NT2/D1 (cell line): Measurements from ENCODE around the gene SWT1.
"Not testable (repeated sequence)": the region's sequence is repeated elsewhere in the genome, so short reads cannot be mapped to it uniquely, and the experiment has no call there.

Experiments
- DNase-seq: peaks from one replicate; pipeline ENCODE4 v3.0.0-alpha.2; 2011; ENCODE audit warnings: low read depth, low spot score
- H3K27me3 ChIP-seq: 2 replicates; pipeline ENCODE4 v1.6.0; 2011; ENCODE audit warnings: mild to moderate bottlenecking; ENCODE audit not compliant: insufficient read length, insufficient read depth
- H3K36me3 ChIP-seq: 2 replicates; pipeline ENCODE4 v1.6.1; 2011; ENCODE audit warnings: mild to moderate bottlenecking, low read length, mixed read lengths; ENCODE audit not compliant: insufficient read depth, insufficient read length
- H3K4me1 ChIP-seq: 2 replicates; pipeline ENCODE4 v1.5.1; 2011; ENCODE audit not compliant: insufficient read depth, insufficient read length
- H3K4me3 ChIP-seq: 2 replicates; pipeline ENCODE4 v1.5.1; 2011; ENCODE audit warnings: low read depth; ENCODE audit not compliant: insufficient read length
- H3K9ac ChIP-seq: 2 replicates; pipeline ENCODE4 v1.6.0; 2011; ENCODE audit warnings: low read depth; ENCODE audit not compliant: insufficient read length
- H3K9me3 ChIP-seq: 2 replicates; pipeline ENCODE4 v1.5.1; 2011; ENCODE audit warnings: mild to moderate bottlenecking, low read length; ENCODE audit not compliant: insufficient read depth
- SUZ12 ChIP-seq: IDR thresholded peaks from 2 replicates; pipeline ENCODE4 v1.6.1; 2011; ENCODE audit not compliant: insufficient read length, insufficient read depth; ENCODE audit errors: extremely low read depth
- YY1 ChIP-seq: IDR thresholded peaks from 2 replicates; pipeline ENCODE4 v1.6.1; 2011; ENCODE audit not compliant: insufficient read length, insufficient read depth
- ZNF274 ChIP-seq: IDR thresholded peaks from 2 replicates; pipeline ENCODE4 v1.6.1; 2011; ENCODE audit warnings: mild to moderate bottlenecking, low read depth, low read length

The SWT1 gene

DNA sequence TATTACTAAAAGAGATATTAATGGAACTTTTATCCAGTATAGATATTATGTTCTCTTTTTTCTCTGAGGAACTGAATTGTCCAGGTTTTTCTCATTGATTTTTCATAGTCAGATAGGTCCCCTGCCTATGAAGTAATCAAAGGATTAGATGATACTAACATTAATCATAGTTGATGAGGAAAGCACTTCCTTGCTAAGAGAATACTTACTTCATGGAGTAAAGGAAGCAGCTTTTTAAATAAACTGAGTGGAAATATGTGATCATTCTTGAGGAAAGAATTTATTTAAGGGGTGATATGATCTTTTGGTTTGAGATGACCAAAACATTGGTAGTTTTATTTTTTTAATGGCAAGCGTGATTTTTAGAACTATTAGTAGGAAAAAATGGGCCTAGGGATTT is 58.9 kb downstream of the SWT1 start:
- Histone ChIP-seq H3K4me3 (no peak overlapping the region), H3K9me3 (no peaks in the 10 kb centered on the region), H3K9ac (no peak overlapping the region), H3K4me1 (no peaks in the 10 kb centered on the region), H3K27me3 (no peaks in the 10 kb centered on the region), H3K36me3 (no peaks in the 10 kb centered on the region)
- no peak for TF ChIP-seq SUZ12
- TF ChIP-seq YY1: no peak
- no peak for TF ChIP-seq ZNF274
- no peak for DNase-seq

DNA sequence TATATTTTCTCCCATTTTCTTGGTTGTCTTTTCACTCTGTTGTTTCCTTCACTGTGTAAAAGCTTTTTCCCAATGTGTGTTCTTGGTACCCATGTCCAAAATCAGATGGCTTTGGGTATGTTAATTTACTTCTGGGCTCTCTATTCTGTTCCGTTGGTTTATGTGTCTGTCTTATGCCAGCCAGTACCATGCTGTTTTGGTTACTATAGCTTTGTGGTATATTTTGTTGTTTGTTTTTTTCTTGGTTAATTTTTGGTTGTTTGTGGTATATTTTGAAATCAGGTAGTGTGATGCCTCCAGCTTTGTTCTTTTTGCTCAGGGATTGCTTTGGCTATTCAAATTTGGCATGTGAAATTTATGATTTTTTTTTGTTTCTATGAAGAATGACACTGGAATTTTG is 67.2 kb downstream of the SWT1 start:
- H3K36me3 ChIP-seq: no peaks in the 10 kb centered on the region
- H3K4me3 ChIP-seq: no peak overlapping the region
- no peak for DNase-seq
- no peaks in the 10 kb centered on the region for H3K4me1 ChIP-seq
- no peaks in the 10 kb centered on the region for H3K9me3 ChIP-seq
- H3K9ac ChIP-seq: no peak overlapping the region
- H3K27me3 ChIP-seq: no peaks in the 10 kb centered on the region
- TF ChIP-seq YY1 (no peak), SUZ12 (no peak), ZNF274 (no peak)

DNA sequence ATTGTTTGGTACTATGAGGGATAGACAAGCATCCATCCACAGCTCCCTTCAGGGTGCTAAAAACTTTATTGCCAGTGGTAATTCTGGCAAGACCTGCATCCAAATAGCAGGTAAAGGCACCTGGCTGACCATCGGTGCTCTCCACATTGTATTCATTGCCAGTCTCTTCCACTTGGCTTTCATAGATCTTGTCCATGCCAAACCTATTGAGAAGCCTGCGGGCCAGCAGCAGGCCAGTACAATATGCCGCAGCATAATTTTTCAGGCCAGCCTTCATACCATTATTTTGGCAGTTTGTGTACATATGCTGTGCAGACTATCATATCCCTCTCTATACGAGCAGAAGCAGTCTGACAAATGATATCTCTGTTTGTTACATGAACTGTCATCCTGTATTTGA is 70.2 kb downstream of the SWT1 start:
- Histone ChIP-seq H3K4me3 (no peak overlapping the region), H3K4me1 (no peaks in the 10 kb centered on the region), H3K9me3 (no peaks in the 10 kb centered on the region), H3K36me3 (no peaks in the 10 kb centered on the region), H3K9ac (no peak overlapping the region), H3K27me3 (no peaks in the 10 kb centered on the region)
- DNase-seq: no peak
- no peak for TF ChIP-seq YY1
- TF ChIP-seq ZNF274: no peak
- TF ChIP-seq SUZ12: no peak

GRCh38 chr1:185228979-185229378 is 72.0 kb downstream of the SWT1 start:
- no peak overlapping the region for H3K9ac ChIP-seq
- H3K4me3 ChIP-seq: no peak overlapping the region
- no peaks in the 10 kb centered on the region for H3K27me3 ChIP-seq
- H3K4me1 ChIP-seq: no peaks in the 10 kb centered on the region
- H3K36me3 ChIP-seq: no peaks in the 10 kb centered on the region
- TF ChIP-seq YY1 (no peak), ZNF274 (no peak), SUZ12 (no peak)
- H3K9me3 ChIP-seq: no peaks in the 10 kb centered on the region
- no peak for DNase-seq

DNA sequence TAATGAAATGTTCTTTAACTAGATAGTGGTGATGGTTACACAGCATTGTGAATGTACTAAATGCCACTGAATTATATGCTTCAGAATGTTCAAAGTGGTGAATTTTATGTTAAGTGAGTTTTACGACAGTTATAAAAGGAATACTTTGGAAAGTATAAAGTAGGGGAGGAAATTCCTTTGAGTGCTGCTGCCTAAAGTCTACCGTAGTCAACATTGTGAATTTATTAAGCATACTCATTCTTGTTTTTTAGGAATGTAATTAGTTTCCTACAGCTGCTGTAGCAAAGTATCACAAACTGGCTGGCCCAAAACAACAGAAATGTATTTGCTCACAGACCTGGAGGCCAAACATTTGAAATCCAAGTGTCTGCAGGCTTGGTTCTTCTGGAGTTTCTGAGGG is 73.0 kb downstream of the SWT1 start:
- Histone ChIP-seq H3K27me3 (no peaks in the 10 kb centered on the region), H3K36me3 (no peaks in the 10 kb centered on the region), H3K4me3 (no peak overlapping the region), H3K9ac (no peak overlapping the region), H3K4me1 (no peaks in the 10 kb centered on the region), H3K9me3 (no peaks in the 10 kb centered on the region)
- TF ChIP-seq ZNF274 (no peak), YY1 (no peak), SUZ12 (no peak)
- no peak for DNase-seq

DNA sequence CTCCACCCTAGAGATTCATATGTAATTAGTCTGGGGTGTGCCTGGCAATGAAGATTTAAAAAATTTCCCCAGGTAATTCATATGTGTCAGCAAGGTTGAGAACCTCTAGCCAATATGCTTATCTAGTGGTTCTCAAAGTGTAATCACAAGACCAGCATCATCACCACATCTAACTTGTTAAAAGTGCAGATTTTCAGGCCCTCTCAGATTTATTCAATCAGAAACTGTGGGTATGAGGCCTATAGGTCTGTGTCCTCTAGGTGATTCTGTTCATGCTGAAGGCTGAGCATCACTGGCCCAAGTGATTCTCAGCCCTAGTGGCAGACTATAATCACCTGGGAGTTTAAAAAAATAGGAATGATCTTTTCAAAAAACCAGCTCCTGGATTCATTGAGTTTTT is 75.9 kb downstream of the SWT1 start:
- no peak overlapping the region for H3K9ac ChIP-seq
- no peaks in the 10 kb centered on the region for H3K27me3 ChIP-seq
- H3K36me3 ChIP-seq: no peaks in the 10 kb centered on the region
- no peaks in the 10 kb centered on the region for H3K4me1 ChIP-seq
- DNase-seq: no peak
- no peak overlapping the region for H3K4me3 ChIP-seq
- H3K9me3 ChIP-seq: no peaks in the 10 kb centered on the region
- TF ChIP-seq SUZ12 (no peak), YY1 (no peak), ZNF274 (no peak)

DNA sequence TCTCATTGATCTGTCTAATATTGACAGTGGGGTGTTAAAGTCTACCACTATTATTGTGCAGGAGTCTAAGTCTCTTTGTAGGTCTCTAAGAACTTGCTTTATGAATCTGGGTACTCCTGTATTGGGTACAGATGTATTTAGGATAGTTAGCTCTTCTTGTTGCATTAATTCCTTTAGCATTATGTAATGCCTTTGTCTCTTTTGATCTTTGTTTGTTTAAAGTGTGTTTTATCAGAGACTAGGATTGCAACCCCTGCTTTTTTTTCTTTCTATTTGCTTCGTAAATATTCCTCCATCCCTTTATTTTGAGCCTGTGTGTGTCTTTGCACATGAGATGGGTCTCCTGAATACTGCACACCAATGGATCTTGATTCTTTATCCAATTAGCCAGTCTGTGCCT is 77.2 kb downstream of the SWT1 start:
- H3K4me3 ChIP-seq, H3K27me3 ChIP-seq: not testable (repeated sequence)

DNA sequence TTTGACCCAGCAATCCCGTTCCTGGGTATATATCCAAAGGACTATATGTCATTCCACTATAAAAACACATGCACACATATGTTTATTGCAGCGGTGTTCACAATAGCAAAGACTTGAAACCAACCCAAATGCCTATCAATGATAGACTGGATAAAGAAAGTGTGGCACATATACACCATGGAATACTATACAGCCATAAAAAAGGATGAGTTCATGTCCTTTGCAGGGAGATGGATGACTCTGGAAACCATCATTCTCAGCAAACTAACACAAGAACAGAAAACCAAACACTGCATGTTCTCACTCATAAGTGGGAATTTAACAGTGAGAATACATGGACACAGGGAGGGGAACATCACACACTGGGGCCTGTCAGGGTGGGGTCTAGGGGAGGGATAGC is 80.2 kb downstream of the SWT1 start:
- H3K4me1 ChIP-seq, H3K27me3 ChIP-seq, H3K9me3 ChIP-seq, H3K36me3 ChIP-seq, H3K9ac ChIP-seq, DNase-seq, H3K4me3 ChIP-seq: not testable (repeated sequence)

More for the DNA sequence above, 77.2 kb downstream of the SWT1 start:
- H3K9ac ChIP-seq, H3K9me3 ChIP-seq, H3K36me3 ChIP-seq, H3K4me1 ChIP-seq, DNase-seq: not testable (repeated sequence)
